H9 (cell line): ENCODE results near the gene POLL. TPM values are rescaled to one million over a fixed set of nuclear protein-coding genes. Genes with fewer than 3 reads are reported as not detected.

Experiments
- DNase-seq: peaks from one replicate; pipeline ENCODE4 v3.0.0-alpha.2; 2017
- H2AFZ ChIP-seq: one replicate; pipeline ENCODE4 v1.6.1; 2013; ENCODE audit warnings: mild to moderate bottlenecking, low read length, control low read depth, moderate library complexity
- H2AK5ac ChIP-seq: 2 replicates; pipeline ENCODE4 v1.6.1; 2013; ENCODE audit warnings: low read length, control low read depth, mixed read lengths; ENCODE audit not compliant: insufficient read length
- H2BK120ac ChIP-seq: one replicate; pipeline ENCODE4 v1.6.1; 2013; ENCODE audit warnings: low read depth, mild to moderate bottlenecking, low read length, control low read depth, inconsistent platforms; ENCODE audit not compliant: poor library complexity, severe bottlenecking
- H2BK12ac ChIP-seq: 2 replicates; pipeline ENCODE4 v1.6.1; 2013; ENCODE audit warnings: low read length, control low read depth, mixed read lengths, low read depth; ENCODE audit not compliant: insufficient read length
- H2BK15ac ChIP-seq: 2 replicates; pipeline ENCODE4 v1.6.1; 2013; ENCODE audit warnings: low read depth, low read length, control low read depth
- H2BK20ac ChIP-seq: one replicate; pipeline ENCODE4 v1.6.1; 2013; ENCODE audit warnings: low read depth, mild to moderate bottlenecking, low read length, control low read depth, inconsistent platforms; ENCODE audit not compliant: poor library complexity, severe bottlenecking
- H2BK5ac ChIP-seq: 2 replicates; pipeline ENCODE4 v1.6.1; 2013; ENCODE audit warnings: low read length, control low read depth, mixed read lengths; ENCODE audit not compliant: insufficient read length
- H3K14ac ChIP-seq: 2 replicates; pipeline ENCODE4 v1.6.1; 2013; ENCODE audit warnings: low read length, control low read depth; ENCODE audit not compliant: insufficient read depth
- H3K18ac ChIP-seq: 2 replicates; pipeline ENCODE4 v1.6.1; 2013; ENCODE audit warnings: low read depth, mild to moderate bottlenecking, mixed read lengths, low read length, control low read depth; ENCODE audit not compliant: insufficient read length
- H3K23ac ChIP-seq: 2 replicates; pipeline ENCODE4 v1.6.1; 2013; ENCODE audit warnings: low read length, control low read depth, mixed read lengths, low read depth; ENCODE audit not compliant: insufficient read length
- H3K23me2 ChIP-seq: 2 replicates; pipeline ENCODE4 v1.6.1; 2013; ENCODE audit warnings: low read depth, mild to moderate bottlenecking, mixed read lengths, low read length, control low read depth; ENCODE audit not compliant: insufficient read length, poor library complexity, severe bottlenecking
- H3K27ac ChIP-seq: 2 replicates; pipeline ENCODE4 v1.5.1; 2013; ENCODE audit warnings: low read length, control low read depth, mixed read lengths, low read depth; ENCODE audit not compliant: insufficient read length
- H3K27me3 ChIP-seq: 2 replicates; pipeline ENCODE4 v1.6.1; 2013; ENCODE audit warnings: low read length, control low read depth, inconsistent platforms; ENCODE audit not compliant: insufficient read depth
- H3K4ac ChIP-seq: 2 replicates; pipeline ENCODE4 v1.6.1; 2013; ENCODE audit warnings: low read depth, mild to moderate bottlenecking, control low read depth, inconsistent platforms, low read length, moderate library complexity
- H3K4me1 ChIP-seq: 2 replicates; pipeline ENCODE4 v1.6.1; 2013; ENCODE audit warnings: low read length, control low read depth, inconsistent platforms; ENCODE audit not compliant: insufficient read depth
- H3K4me2 ChIP-seq: 2 replicates; pipeline ENCODE4 v1.6.1; 2013; ENCODE audit warnings: low read length, control low read depth, mixed read lengths; ENCODE audit not compliant: insufficient read length, insufficient read depth
- H3K56ac ChIP-seq: 2 replicates; pipeline ENCODE4 v1.6.1; 2013; ENCODE audit warnings: low read depth, mild to moderate bottlenecking, mixed read lengths, low read length, control low read depth; ENCODE audit not compliant: insufficient read length
- H3K79me1 ChIP-seq: 2 replicates; pipeline ENCODE4 v1.6.1; 2013; ENCODE audit warnings: low read depth, mild to moderate bottlenecking, moderate library complexity, low read length, control low read depth, inconsistent platforms; ENCODE audit not compliant: insufficient read depth, poor library complexity, severe bottlenecking
- H3K79me2 ChIP-seq: 2 replicates; pipeline ENCODE4 v1.6.1; 2013; ENCODE audit warnings: low read length, control low read depth, inconsistent platforms; ENCODE audit not compliant: insufficient read depth
- H3K9ac ChIP-seq: 2 replicates; pipeline ENCODE4 v1.6.1; 2013; ENCODE audit warnings: low read length, control low read depth, mixed read lengths; ENCODE audit not compliant: insufficient read length; ENCODE audit errors: extremely low read depth
- H3K9me3 ChIP-seq: one replicate; pipeline ENCODE4 v1.6.1; 2013; ENCODE audit warnings: low read depth, low read length, inconsistent platforms; ENCODE audit not compliant: control insufficient read depth
- H3T11ph ChIP-seq: one replicate; pipeline ENCODE4 v1.6.1; 2013; ENCODE audit warnings: mild to moderate bottlenecking, low read length, control low read depth, inconsistent platforms
- H4K20me1 ChIP-seq: one replicate; pipeline ENCODE4 v1.6.1; 2013; ENCODE audit not compliant: control insufficient read depth, insufficient read length, insufficient read depth
- H4K5ac ChIP-seq: 2 replicates; pipeline ENCODE4 v1.6.1; 2013; ENCODE audit warnings: low read depth, mild to moderate bottlenecking, mixed read lengths, low read length, control low read depth; ENCODE audit not compliant: insufficient read length
- H4K8ac ChIP-seq: replicated peaks from 2 replicates; pipeline ENCODE4 v1.6.1; 2013; ENCODE audit warnings: low read length, control low read depth, mixed read lengths, low read depth; ENCODE audit not compliant: insufficient read length
- H4K91ac ChIP-seq: 2 replicates; pipeline ENCODE4 v1.6.1; 2013; ENCODE audit warnings: low read depth, mild to moderate bottlenecking, moderate library complexity, mixed read lengths, low read length, control low read depth; ENCODE audit not compliant: insufficient read length
- H3K27ac Mint-ChIP-seq, 3 experiments: 2 replicates in 2 of 3; 3 replicates in 1 of 3; pipeline ENCODE4 v1.8.0; 2020 to 2021; ENCODE audit warnings: mixed read lengths in 3 of 3, mild to moderate bottlenecking in 1 of 3, moderate library complexity in 1 of 3
- H3K27me3 Mint-ChIP-seq: 2 replicates; pipeline ENCODE4 v1.8.0; 2021; ENCODE audit warnings: low read depth, mild to moderate bottlenecking, moderate library complexity, mixed read lengths
- H3K36me3 Mint-ChIP-seq, 3 experiments: 2 replicates in 2 of 3; 3 replicates in 1 of 3; pipeline ENCODE4 v1.8.0; 2020 to 2021; ENCODE audit warnings: low read depth in 3 of 3, mixed read lengths in 3 of 3; ENCODE audit not compliant: insufficient read depth in 1 of 3
- H3K4me1 Mint-ChIP-seq, 2 experiments: 2 replicates each; pipeline ENCODE4 v1.8.0; 2020; ENCODE audit warnings: mixed read lengths in 2 of 2
- H3K4me3 Mint-ChIP-seq, 2 experiments: 2 replicates in 1 of 2; 3 replicates in 1 of 2; pipeline ENCODE4 v1.8.0; 2020 to 2021; ENCODE audit warnings: mild to moderate bottlenecking in 2 of 2, mixed read lengths in 2 of 2, moderate library complexity in 1 of 2
- H3K9me3 Mint-ChIP-seq, 2 experiments: 2 replicates in 1 of 2; 3 replicates in 1 of 2; pipeline ENCODE4 v1.8.0; 2020; ENCODE audit warnings: mild to moderate bottlenecking in 2 of 2, mixed read lengths in 2 of 2, moderate library complexity in 1 of 2
- WGBS: extraction: QIAGEN DNeasy Blood & Tissue Kit; methylation state at CpG from one replicate; pipeline ENCODE4 v1.1.7; 2013; ENCODE audit warnings: missing lambda C conversion rate, low lambda C conversion rate, mixed read lengths; ENCODE audit not compliant: insufficient read length; ENCODE audit errors: extremely low coverage; 5-methylcytosine and 5-hydroxymethylcytosine counted together
- total RNA-seq: library from RNA; stranded (reverse); gene quantifications from 2 replicates; pipeline ENCODE4 v1.2.1, GENCODE V29; 2021
- TF ChIP-seq, protein P1 (sequence below): fragments of 200-600 bp; sonication (generic); conservative IDR thresholded peaks from 3 replicates; pipeline ENCODE4 v1.8.0; 2021; ENCODE audit warnings: antibody characterized with exemption, mild to moderate bottlenecking

The POLL gene
- total RNA-seq, 1 experiment from 2014 or later, result 30.8 TPM

GRCh38 chr10:101588879-101589278, 822 bp upstream of the POLL start:
- no peaks in the 10 kb centered on the region for H3K27me3 ChIP-seq
- no peaks in the 10 kb centered on the region; the same call in 1 of the 2 replicates for H3K79me2 ChIP-seq
- Mint-ChIP-seq H3K4me3 (peak overlapping the region; percentile 93 to 95), H3K36me3 (peaks cover 11 to 25% (median 15%) of the 10 kb centered on the region in 3 experiments), H3K27me3 (no peaks in the 10 kb centered on the region), H3K9me3 (no peaks in the 10 kb centered on the region), H3K27ac (no peak overlapping the region), H3K4me1 (peaks cover 18 to 19% of the 10 kb centered on the region in 2 experiments)
- H3K23ac ChIP-seq, result no peak overlapping the region
- H3T11ph ChIP-seq, result no peak overlapping the region
- H2BK20ac ChIP-seq, result no peak overlapping the region
- H3K56ac ChIP-seq, result no peak overlapping the region
- peaks cover 12% of the 10 kb centered on the region for H3K23me2 ChIP-seq
- H2AFZ ChIP-seq, result no peak overlapping the region
- no peak overlapping the region for H3K27ac ChIP-seq
- H4K20me1 ChIP-seq, result no peaks in the 10 kb centered on the region
- no peak overlapping the region for H2BK120ac ChIP-seq
- no CpG with 5 or more reads among the region's 5 CpGs for WGBS
- no peak overlapping the region for H3K14ac ChIP-seq
- H3K4ac ChIP-seq, result no peak overlapping the region
- H3K9me3 ChIP-seq, result no peaks in the 10 kb centered on the region
- TF ChIP-seq, protein P1, sequence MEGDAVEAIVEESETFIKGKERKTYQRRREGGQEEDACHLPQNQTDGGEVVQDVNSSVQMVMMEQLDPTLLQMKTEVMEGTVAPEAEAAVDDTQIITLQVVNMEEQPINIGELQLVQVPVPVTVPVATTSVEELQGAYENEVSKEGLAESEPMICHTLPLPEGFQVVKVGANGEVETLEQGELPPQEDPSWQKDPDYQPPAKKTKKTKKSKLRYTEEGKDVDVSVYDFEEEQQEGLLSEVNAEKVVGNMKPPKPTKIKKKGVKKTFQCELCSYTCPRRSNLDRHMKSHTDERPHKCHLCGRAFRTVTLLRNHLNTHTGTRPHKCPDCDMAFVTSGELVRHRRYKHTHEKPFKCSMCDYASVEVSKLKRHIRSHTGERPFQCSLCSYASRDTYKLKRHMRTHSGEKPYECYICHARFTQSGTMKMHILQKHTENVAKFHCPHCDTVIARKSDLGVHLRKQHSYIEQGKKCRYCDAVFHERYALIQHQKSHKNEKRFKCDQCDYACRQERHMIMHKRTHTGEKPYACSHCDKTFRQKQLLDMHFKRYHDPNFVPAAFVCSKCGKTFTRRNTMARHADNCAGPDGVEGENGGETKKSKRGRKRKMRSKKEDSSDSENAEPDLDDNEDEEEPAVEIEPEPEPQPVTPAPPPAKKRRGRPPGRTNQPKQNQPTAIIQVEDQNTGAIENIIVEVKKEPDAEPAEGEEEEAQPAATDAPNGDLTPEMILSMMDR, result no peak
- no peak overlapping the region for H3K18ac ChIP-seq
- H2AK5ac ChIP-seq, result no peak overlapping the region
- no peak overlapping the region for H4K8ac ChIP-seq
- no peak overlapping the region for H3K9ac ChIP-seq
- no peak overlapping the region for H4K91ac ChIP-seq
- H4K5ac ChIP-seq, result no peak overlapping the region
- no peak overlapping the region for H2BK5ac ChIP-seq
- no peaks in the 10 kb centered on the region for H3K79me1 ChIP-seq
- peaks cover 5% of the 10 kb centered on the region for H3K4me1 ChIP-seq
- no peak overlapping the region for H2BK15ac ChIP-seq
- no peak overlapping the region for H2BK12ac ChIP-seq
- no peak for DNase-seq
- H3K4me2 ChIP-seq, result peak overlapping the region; percentile 98
